Stimulated activated CD8-positive, alpha-beta memory T cell treated with anti-CD3 and anti-CD28 coated beads, Interleukin-15, amount 100 ng/mL, for 1 hour (primary cell): ENCODE data around the gene KCNQ1.

Experiments
- DNase-seq: peaks from one replicate; pipeline ENCODE4 v3.0.0-alpha.2; 2020; ENCODE audit warnings: low read depth

Gene KCNQ1

GRCh38 chr11:2699531-2700414 lies 255.0 kb downstream of the KCNQ1 start, which contains the start of gene KCNQ1OT1:
Gene KCNQ1OT1 (minus strand): TSS chr11:2699994.
- DNase-seq = peak; percentile 68

- DNase-seq = no peak
Observed at GRCh38 chr11:2700415-2701211, 255.8 kb downstream of the KCNQ1 start.

- DNase-seq = no peak
Observed at GRCh38 chr11:2701230-2701629, 256.4 kb downstream of the KCNQ1 start.

- DNase-seq = no peak
Observed at GRCh38 chr11:2701898-2702434, 257.2 kb downstream of the KCNQ1 start.

GRCh38 chr11:2702771-2703362 lies 258.1 kb downstream of the KCNQ1 start:
- DNase-seq = no peak

GRCh38 chr11:2703363-2704141 lies 258.7 kb downstream of the KCNQ1 start:
- DNase-seq = no peak

GRCh38 chr11:2704356-2704755 lies 259.5 kb downstream of the KCNQ1 start:
- DNase-seq = no peak

- no peak for DNase-seq
Observed at GRCh38 chr11:2704896-2705606, 260.2 kb downstream of the KCNQ1 start.

- DNase-seq = no peak
Observed at GRCh38 chr11:2706321-2706720, 261.5 kb downstream of the KCNQ1 start.

- no peak for DNase-seq
Observed at GRCh38 chr11:2707736-2708135, 262.9 kb downstream of the KCNQ1 start.

- DNase-seq = no peak
Observed at GRCh38 chr11:2708151-2708581, 263.4 kb downstream of the KCNQ1 start.

- DNase-seq = no peak
Observed at GRCh38 chr11:2708757-2709281, 264.0 kb downstream of the KCNQ1 start.

- no peak for DNase-seq
Observed at GRCh38 chr11:2709429-2709828, 264.6 kb downstream of the KCNQ1 start.

- DNase-seq = no peak
Observed at GRCh38 chr11:2711161-2711560, 266.4 kb downstream of the KCNQ1 start.

GRCh38 chr11:2713094-2713493 lies 268.3 kb downstream of the KCNQ1 start:
- DNase-seq = no peak

GRCh38 chr11:2713661-2714462 lies 269.1 kb downstream of the KCNQ1 start:
- DNase-seq = no peak

- DNase-seq = no peak
Observed at GRCh38 chr11:2714463-2714800, 269.6 kb downstream of the KCNQ1 start.

- DNase-seq = no peak
Observed at GRCh38 chr11:2714871-2715270, 270.1 kb downstream of the KCNQ1 start.

GRCh38 chr11:2715716-2716350 lies 271.0 kb downstream of the KCNQ1 start:
- no peak for DNase-seq
